PC-3 (cell line): Measurements from ENCODE around the gene TBC1D5.

ENCODE experiments used
- EZH2 ChIP-seq: fragments of 300-600 bp; sonication (generic); IDR thresholded peaks from one replicate; pipeline ENCODE4 v1.6.1; 2017; ENCODE audit warnings: antibody characterized with exemption, mild to moderate bottlenecking, low read length; ENCODE audit not compliant: unreplicated experiment
- EZH2phosphoT487 ChIP-seq: fragments of 300-600 bp; sonication (generic); IDR thresholded peaks from 2 replicates; pipeline ENCODE4 v1.6.1; 2018; ENCODE audit warnings: mild to moderate bottlenecking, antibody characterized with exemption, low read length, borderline replicate concordance
- TF ChIP-seq, protein P1 (sequence below): fragments of 300-600 bp; sonication (generic); conservative IDR thresholded peaks from 2 replicates; pipeline ENCODE4 v1.5.1; 2017; ENCODE audit warnings: antibody characterized with exemption, low read depth, mild to moderate bottlenecking, low read length

DNA sequence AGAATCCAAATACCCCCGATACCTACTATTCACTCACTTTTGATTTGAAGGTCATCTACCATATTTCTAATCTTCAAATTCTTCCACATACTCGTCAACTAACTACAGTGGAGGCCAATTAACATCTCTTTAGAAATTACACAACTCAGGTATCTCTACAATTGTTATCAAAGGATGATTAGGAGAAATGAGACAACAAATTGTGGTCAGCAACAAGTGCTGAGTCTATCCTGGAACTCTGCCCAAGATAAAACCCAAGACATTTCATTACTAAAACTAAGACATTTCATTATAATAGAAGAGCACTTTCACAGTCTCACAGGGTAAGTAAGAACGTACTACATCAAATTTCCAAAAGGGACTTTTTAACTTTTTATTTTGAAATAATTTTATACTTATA, 100.0 kb downstream of the TBC1D5 start:
- TF ChIP-seq EZH2, result no peak
- TF ChIP-seq, protein P1, sequence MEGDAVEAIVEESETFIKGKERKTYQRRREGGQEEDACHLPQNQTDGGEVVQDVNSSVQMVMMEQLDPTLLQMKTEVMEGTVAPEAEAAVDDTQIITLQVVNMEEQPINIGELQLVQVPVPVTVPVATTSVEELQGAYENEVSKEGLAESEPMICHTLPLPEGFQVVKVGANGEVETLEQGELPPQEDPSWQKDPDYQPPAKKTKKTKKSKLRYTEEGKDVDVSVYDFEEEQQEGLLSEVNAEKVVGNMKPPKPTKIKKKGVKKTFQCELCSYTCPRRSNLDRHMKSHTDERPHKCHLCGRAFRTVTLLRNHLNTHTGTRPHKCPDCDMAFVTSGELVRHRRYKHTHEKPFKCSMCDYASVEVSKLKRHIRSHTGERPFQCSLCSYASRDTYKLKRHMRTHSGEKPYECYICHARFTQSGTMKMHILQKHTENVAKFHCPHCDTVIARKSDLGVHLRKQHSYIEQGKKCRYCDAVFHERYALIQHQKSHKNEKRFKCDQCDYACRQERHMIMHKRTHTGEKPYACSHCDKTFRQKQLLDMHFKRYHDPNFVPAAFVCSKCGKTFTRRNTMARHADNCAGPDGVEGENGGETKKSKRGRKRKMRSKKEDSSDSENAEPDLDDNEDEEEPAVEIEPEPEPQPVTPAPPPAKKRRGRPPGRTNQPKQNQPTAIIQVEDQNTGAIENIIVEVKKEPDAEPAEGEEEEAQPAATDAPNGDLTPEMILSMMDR, result no peak
- TF ChIP-seq EZH2phosphoT487, result no peak
